ENCODE results near the gene MED13.
"Not testable (repeated sequence)": the region's sequence is repeated elsewhere in the genome, so short reads cannot be mapped to it uniquely, and the experiment has no call there.

Gene MED13

DNA sequence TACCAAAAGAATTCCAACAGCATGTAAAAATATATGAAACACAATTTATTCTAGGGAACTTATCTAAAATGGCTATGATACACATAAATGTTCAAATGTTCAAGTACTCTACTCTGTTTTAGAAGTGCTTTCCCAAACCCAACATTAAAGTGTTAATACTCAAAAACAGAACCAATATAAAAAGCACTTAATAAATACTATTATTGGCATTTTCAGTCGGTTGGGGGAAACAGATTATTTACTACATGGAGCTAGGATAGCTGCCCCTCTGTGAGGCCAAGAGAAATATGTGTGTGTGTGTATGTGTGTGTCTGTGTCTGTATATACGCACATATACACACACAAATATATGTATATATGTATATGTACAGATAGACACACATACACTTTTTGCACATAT is 169.7 kb downstream of the MED13 start:
- DNase-seq, result no peak

DNA sequence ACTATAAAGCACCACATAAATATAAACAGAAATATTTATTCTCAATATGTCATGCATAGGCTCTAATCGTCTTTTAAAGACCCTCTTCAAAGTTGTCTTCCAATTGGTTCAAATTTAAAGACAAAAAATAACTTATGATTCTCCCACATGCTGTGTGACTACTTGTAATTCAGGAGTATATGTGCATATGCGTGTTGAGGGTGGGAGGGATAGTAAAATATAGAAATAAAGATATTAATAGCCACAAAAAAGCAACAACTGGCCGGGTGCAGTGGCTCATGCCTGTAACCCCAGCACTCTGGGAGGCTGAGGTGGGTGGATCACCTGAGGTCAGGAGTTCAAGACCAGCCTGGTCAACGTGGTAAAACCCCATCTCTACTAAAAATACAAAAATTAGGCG is 170.8 kb downstream of the MED13 start:
- not testable (repeated sequence) for DNase-seq
